ENCODE measurements around the gene PCDH18. TPM values are rescaled to one million over a fixed set of nuclear protein-coding genes. Genes with fewer than 3 reads are reported as not detected.

The PCDH18 gene
- total RNA-seq, 1 experiment from 2014 or later: 4.9 TPM

- H3K27ac Mint-ChIP-seq (ENCODE audit: low read depth, unreplicated experiment): no peak overlapping the region
- intact Hi-C loops (cut with micrococcal nuclease): no loop called here
- no peak overlapping the region for H3K4me3 Mint-ChIP-seq (ENCODE audit: unreplicated experiment)
- TF ChIP-seq, protein P1, sequence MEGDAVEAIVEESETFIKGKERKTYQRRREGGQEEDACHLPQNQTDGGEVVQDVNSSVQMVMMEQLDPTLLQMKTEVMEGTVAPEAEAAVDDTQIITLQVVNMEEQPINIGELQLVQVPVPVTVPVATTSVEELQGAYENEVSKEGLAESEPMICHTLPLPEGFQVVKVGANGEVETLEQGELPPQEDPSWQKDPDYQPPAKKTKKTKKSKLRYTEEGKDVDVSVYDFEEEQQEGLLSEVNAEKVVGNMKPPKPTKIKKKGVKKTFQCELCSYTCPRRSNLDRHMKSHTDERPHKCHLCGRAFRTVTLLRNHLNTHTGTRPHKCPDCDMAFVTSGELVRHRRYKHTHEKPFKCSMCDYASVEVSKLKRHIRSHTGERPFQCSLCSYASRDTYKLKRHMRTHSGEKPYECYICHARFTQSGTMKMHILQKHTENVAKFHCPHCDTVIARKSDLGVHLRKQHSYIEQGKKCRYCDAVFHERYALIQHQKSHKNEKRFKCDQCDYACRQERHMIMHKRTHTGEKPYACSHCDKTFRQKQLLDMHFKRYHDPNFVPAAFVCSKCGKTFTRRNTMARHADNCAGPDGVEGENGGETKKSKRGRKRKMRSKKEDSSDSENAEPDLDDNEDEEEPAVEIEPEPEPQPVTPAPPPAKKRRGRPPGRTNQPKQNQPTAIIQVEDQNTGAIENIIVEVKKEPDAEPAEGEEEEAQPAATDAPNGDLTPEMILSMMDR (IDR thresholded peaks at IDR 0.05; ENCODE audit: unreplicated experiment): no peak
- ChIA-PET CTCF (interaction anchor here (0.9 kb wide), 1 partner anchor 14 kb away, joined by 3 read pairs; no protein-coding TSS in a partner anchor), POLR2A (interaction anchor here (0.7 kb wide), 1 partner anchor 9 kb away, joined by 4 read pairs; no protein-coding TSS in a partner anchor)
- H3K27me3 Mint-ChIP-seq (ENCODE audit: insufficient read depth, unreplicated experiment): no peaks in the 10 kb centered on the region
- no peaks in the 10 kb centered on the region for H3K9me3 Mint-ChIP-seq (ENCODE audit: unreplicated experiment)
- no peak for DNase-seq (ENCODE audit: unreplicated experiment)
- no TSS peak for BruUV-seq (replicated peaks)
- H3K4me1 Mint-ChIP-seq (ENCODE audit: insufficient read depth, unreplicated experiment): peaks cover 9% of the 10 kb centered on the region
- peaks cover 5% of the 10 kb centered on the region for H3K36me3 Mint-ChIP-seq (ENCODE audit: insufficient read depth, unreplicated experiment)
Observed at GRCh38 chr4:137476345-137476744, 55.9 kb downstream of the PCDH18 start.

GRCh38 chr4:137474711-137475301 lies 57.5 kb downstream of the PCDH18 start:
- Mint-ChIP-seq H3K9me3 (ENCODE audit: unreplicated experiment) (no peaks in the 10 kb centered on the region), H3K36me3 (ENCODE audit: insufficient read depth, unreplicated experiment) (peaks cover 5% of the 10 kb centered on the region), H3K4me3 (ENCODE audit: unreplicated experiment) (no peak overlapping the region), H3K27ac (ENCODE audit: low read depth, unreplicated experiment) (no peak overlapping the region), H3K4me1 (ENCODE audit: insufficient read depth, unreplicated experiment) (peaks cover 9% of the 10 kb centered on the region), H3K27me3 (ENCODE audit: insufficient read depth, unreplicated experiment) (no peaks in the 10 kb centered on the region)
- peak; percentile 25 for DNase-seq (ENCODE audit: unreplicated experiment)
- ChIA-PET POLR2A (interaction anchor here (1.3 kb wide), 1 partner anchor 41 kb away, joined by 4 read pairs; no protein-coding TSS in a partner anchor), CTCF (interaction anchor here (0.8 kb wide), 1 partner anchor 616 kb away, joined by 5 read pairs; no protein-coding TSS in a partner anchor)
- intact Hi-C loops (cut with micrococcal nuclease): no loop called here
- no TSS peak for BruUV-seq (replicated peaks)
- TF ChIP-seq, protein P1 (IDR thresholded peaks at IDR 0.05; ENCODE audit: unreplicated experiment): no peak

GRCh38 chr4:137471895-137472294 lies 60.4 kb downstream of the PCDH18 start:
- intact Hi-C loops (cut with micrococcal nuclease): no loop called here
- peaks cover 9% of the 10 kb centered on the region for H3K4me1 Mint-ChIP-seq (ENCODE audit: insufficient read depth, unreplicated experiment)
- ChIA-PET POLR2A (interaction anchor here (1.2 kb wide), 1 partner anchor 9 kb away, joined by 3 read pairs; no protein-coding TSS in a partner anchor), CTCF (interaction anchor here (0.6 kb wide), 2 partner anchors 126 to 133 kb away, joined by 3 read pairs; no protein-coding TSS in a partner anchor)
- BruUV-seq (replicated peaks): no TSS peak
- H3K4me3 Mint-ChIP-seq (ENCODE audit: unreplicated experiment): no peak overlapping the region
- H3K36me3 Mint-ChIP-seq (ENCODE audit: insufficient read depth, unreplicated experiment): no peaks in the 10 kb centered on the region
- no peaks in the 10 kb centered on the region for H3K9me3 Mint-ChIP-seq (ENCODE audit: unreplicated experiment)
- H3K27me3 Mint-ChIP-seq (ENCODE audit: insufficient read depth, unreplicated experiment): no peaks in the 10 kb centered on the region
- TF ChIP-seq, protein P1 (IDR thresholded peaks at IDR 0.05; ENCODE audit: unreplicated experiment): no peak
- H3K27ac Mint-ChIP-seq (ENCODE audit: low read depth, unreplicated experiment): no peak overlapping the region
- peak; percentile 11 for DNase-seq (ENCODE audit: unreplicated experiment)

- intact Hi-C loops (cut with micrococcal nuclease): no loop called here
- BruUV-seq (replicated peaks): no TSS peak
- Mint-ChIP-seq H3K27me3 (ENCODE audit: insufficient read depth, unreplicated experiment) (no peaks in the 10 kb centered on the region), H3K36me3 (ENCODE audit: insufficient read depth, unreplicated experiment) (no peaks in the 10 kb centered on the region), H3K4me3 (ENCODE audit: unreplicated experiment) (no peak overlapping the region), H3K9me3 (ENCODE audit: unreplicated experiment) (no peaks in the 10 kb centered on the region), H3K27ac (ENCODE audit: low read depth, unreplicated experiment) (peak overlapping the region; percentile 19), H3K4me1 (ENCODE audit: insufficient read depth, unreplicated experiment) (peaks cover 9% of the 10 kb centered on the region)
- no peak for DNase-seq (ENCODE audit: unreplicated experiment)
- TF ChIP-seq, protein P1 (IDR thresholded peaks at IDR 0.05; ENCODE audit: unreplicated experiment): no peak
- POLR2A ChIA-PET: no interaction called here
- CTCF ChIA-PET: interaction anchor here (0.5 to 0.6 kb wide), 3 partner anchors 127 to 323 kb away, joined by 3 read pairs; no protein-coding TSS in a partner anchor
Observed at GRCh38 chr4:137471461-137471860, 60.8 kb downstream of the PCDH18 start.
